HepG2 (cell line): ENCODE data around the gene PGAP3. TPM values are rescaled to one million over a fixed set of nuclear protein-coding genes. Genes with fewer than 3 reads are reported as not detected.
A peak's percentile ranks its signal among the peaks of the same experiment; 100 is the strongest.

Experiments used
- ARNTL ChIP-seq: sonication (generic); formaldehyde crosslinking; IDR thresholded peaks from 2 replicates; pipeline ENCODE4 v1.4.0; 2020; ENCODE audit warnings: mild to moderate bottlenecking, missing genetic modification reagents
- CENPX ChIP-seq: sonication (generic); formaldehyde crosslinking; IDR thresholded peaks from 2 replicates; pipeline ENCODE4 v1.9.0; 2021; ENCODE audit warnings: mild to moderate bottlenecking, missing genetic modification reagents, moderate library complexity
- EZH2 ChIP-seq: conservative IDR thresholded peaks from 2 replicates; pipeline ENCODE4 v1.6.1; 2012; ENCODE audit warnings: mild to moderate bottlenecking, low read depth, low read length, moderate library complexity
- FOSL1 ChIP-seq: sonication (generic); formaldehyde crosslinking; IDR thresholded peaks from 2 replicates; pipeline ENCODE4 v1.9.0; 2021; ENCODE audit warnings: missing genetic modification reagents, borderline replicate concordance
- KLF9 ChIP-seq: IDR thresholded peaks from 2 replicates; pipeline ENCODE4 v1.6.1; 2016; ENCODE audit warnings: low read depth
- KMT2B ChIP-seq: IDR thresholded peaks from 2 replicates; pipeline ENCODE4 v1.6.1; 2016; ENCODE audit warnings: missing genetic modification reagents, missing compliant biosample characterization
- RBAK ChIP-seq: sonication (generic); formaldehyde crosslinking; IDR thresholded peaks from 2 replicates; pipeline ENCODE4 v1.5.1; 2020; ENCODE audit warnings: mild to moderate bottlenecking, missing genetic modification reagents
- RFX5 ChIP-seq: IDR thresholded peaks from 2 replicates; pipeline ENCODE4 v1.6.1; 2011; ENCODE audit warnings: low read depth, low read length, improper control_type of control experiment
- YEATS2 ChIP-seq: sonication (generic); formaldehyde crosslinking; IDR thresholded peaks from 2 replicates; pipeline ENCODE4 v1.4.0; 2020; ENCODE audit warnings: missing genetic modification reagents, borderline replicate concordance
- ZNF589 ChIP-seq: sonication (generic); formaldehyde crosslinking; conservative IDR thresholded peaks from 2 replicates; pipeline ENCODE4 v1.8.0; 2022; ENCODE audit warnings: mild to moderate bottlenecking, moderate library complexity, missing genetic modification reagents
- polyA plus RNA-seq, 8 experiments: library from polyadenylated mRNA; depleted of rRNA in 3 of 8; stranded (reverse) in 7 of 8; unstranded in 1 of 8; fragments of >200 nt; fragmentation: Illumina TruSeq in 4 of 8; extraction: Trizol in 4 of 8; gene quantifications; 2 replicates each; pipeline versions ENCODE4 v1.2.1 to v1.2.3, GENCODE V29; 2011 to 2016; ENCODE audit warnings: low read depth in 4 of 8, missing spikeins in 1 of 8, mixed read lengths in 1 of 8; ENCODE audit not compliant: insufficient read depth in 1 of 8
- total RNA-seq, 5 experiments: library from RNA; depleted of rRNA; stranded (reverse); fragments of >200 nt; fragmentation: Illumina TruSeq; extraction: Trizol; gene quantifications; 2 replicates each; pipeline ENCODE4 v1.2.3, GENCODE V29; 2016; ENCODE audit warnings: low read depth in 1 of 5
- TF ChIP-seq, protein P1 (sequence below), 2 experiments: sonication (generic) in 1 of 2; formaldehyde crosslinking in 1 of 2; IDR thresholded peaks; 2 replicates each; pipeline versions ENCODE4 v1.6.1 to v1.9.0; 2014 to 2022; ENCODE audit warnings: antibody characterized with exemption in 1 of 2, borderline replicate concordance in 1 of 2, inconsistent platforms in 1 of 2, low read depth in 1 of 2, missing genetic modification reagents in 1 of 2
- TF ChIP-seq, protein P2 (sequence below): sonication (generic); formaldehyde crosslinking; IDR thresholded peaks from 2 replicates; pipeline ENCODE4 v1.8.1; 2023; ENCODE audit warnings: mild to moderate bottlenecking, missing genetic modification reagents
- TF ChIP-seq, protein P3 (sequence below): sonication (generic); formaldehyde crosslinking; IDR thresholded peaks from 2 replicates; pipeline ENCODE4 v1.4.0; 2020; ENCODE audit warnings: missing genetic modification reagents
- TF ChIP-seq, protein P4 (sequence below): sonication (generic); formaldehyde crosslinking; IDR thresholded peaks from 2 replicates; pipeline ENCODE4 v1.5.0; 2020; ENCODE audit warnings: missing genetic modification reagents
- TF ChIP-seq, protein P5 (sequence below): sonication (generic); formaldehyde crosslinking; IDR thresholded peaks from 2 replicates; pipeline ENCODE4 v1.5.1; 2020; ENCODE audit warnings: missing genetic modification reagents, mild to moderate bottlenecking, borderline replicate concordance

Gene PGAP3
- total and polyA plus RNA-seq, 2 of the 13 experiments (the other 11 are each of a cell fraction or from before 2014, with no cell fraction given): 11.9 to 14.6 TPM

DNA sequence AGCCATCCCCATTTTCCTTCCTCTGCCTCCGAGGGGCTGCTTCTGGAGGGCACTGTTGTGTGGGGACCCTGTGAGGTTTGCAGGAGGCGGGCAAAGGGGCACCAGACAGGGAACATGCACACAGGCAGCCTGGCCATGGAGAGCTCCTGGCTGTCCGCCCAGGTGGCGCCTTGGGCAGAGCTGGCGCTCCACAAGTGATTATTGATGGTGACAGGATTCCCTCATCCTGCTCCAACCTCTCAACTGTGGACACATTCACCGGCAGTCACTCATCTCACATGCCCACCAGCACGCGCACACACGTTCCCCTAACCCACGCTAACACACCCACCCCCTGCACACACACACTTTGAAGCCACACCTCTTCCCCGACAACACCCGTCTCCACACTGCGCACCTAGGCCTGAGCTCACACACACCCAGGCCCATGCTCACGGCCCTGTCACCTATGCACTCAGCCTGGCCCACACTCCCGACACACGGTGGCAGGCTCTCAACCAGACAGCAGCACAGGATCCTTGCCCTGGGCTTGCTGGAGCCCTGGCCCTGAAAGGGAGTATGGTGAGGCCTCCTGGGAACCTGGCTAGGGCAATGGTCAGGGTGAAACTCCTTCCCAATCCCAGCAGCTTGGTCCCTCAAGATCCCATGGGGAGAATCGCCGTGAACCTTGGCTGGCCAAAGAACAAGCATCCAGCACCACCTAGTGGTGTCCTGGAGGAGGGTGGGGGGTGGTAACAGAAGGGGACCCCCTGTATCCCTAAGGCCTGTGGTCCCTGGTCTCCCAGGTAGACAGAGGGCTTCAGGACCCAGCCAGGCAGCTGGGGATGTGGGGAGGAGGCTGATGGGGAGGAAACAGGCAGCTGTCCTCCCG is 16.0 kb downstream of the PGAP3 start (continued):
- TF ChIP-seq, protein P1, sequence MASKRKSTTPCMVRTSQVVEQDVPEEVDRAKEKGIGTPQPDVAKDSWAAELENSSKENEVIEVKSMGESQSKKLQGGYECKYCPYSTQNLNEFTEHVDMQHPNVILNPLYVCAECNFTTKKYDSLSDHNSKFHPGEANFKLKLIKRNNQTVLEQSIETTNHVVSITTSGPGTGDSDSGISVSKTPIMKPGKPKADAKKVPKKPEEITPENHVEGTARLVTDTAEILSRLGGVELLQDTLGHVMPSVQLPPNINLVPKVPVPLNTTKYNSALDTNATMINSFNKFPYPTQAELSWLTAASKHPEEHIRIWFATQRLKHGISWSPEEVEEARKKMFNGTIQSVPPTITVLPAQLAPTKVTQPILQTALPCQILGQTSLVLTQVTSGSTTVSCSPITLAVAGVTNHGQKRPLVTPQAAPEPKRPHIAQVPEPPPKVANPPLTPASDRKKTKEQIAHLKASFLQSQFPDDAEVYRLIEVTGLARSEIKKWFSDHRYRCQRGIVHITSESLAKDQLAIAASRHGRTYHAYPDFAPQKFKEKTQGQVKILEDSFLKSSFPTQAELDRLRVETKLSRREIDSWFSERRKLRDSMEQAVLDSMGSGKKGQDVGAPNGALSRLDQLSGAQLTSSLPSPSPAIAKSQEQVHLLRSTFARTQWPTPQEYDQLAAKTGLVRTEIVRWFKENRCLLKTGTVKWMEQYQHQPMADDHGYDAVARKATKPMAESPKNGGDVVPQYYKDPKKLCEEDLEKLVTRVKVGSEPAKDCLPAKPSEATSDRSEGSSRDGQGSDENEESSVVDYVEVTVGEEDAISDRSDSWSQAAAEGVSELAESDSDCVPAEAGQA (IDR thresholded peaks at IDR 0.05; ENCODE audit: low read depth): no peak
- TF ChIP-seq, protein P1 (CRISPR knock-in tag; IDR thresholded peaks at IDR 0.05; ENCODE audit: borderline replicate concordance): no peak
- TF ChIP-seq ZNF589 (CRISPR knock-in tag): 0 out of 2 replicates have a peak, but pooled peaks have one; percentile 25
- no peak for TF ChIP-seq EZH2
- TF ChIP-seq, protein P2, sequence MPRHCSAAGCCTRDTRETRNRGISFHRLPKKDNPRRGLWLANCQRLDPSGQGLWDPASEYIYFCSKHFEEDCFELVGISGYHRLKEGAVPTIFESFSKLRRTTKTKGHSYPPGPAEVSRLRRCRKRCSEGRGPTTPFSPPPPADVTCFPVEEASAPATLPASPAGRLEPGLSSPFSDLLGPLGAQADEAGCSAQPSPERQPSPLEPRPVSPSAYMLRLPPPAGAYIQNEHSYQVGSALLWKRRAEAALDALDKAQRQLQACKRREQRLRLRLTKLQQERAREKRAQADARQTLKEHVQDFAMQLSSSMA (CRISPR knock-in tag): no peak
- TF ChIP-seq ARNTL (CRISPR knock-in tag): 0 out of 2 replicates have a peak, but pooled peaks have one; percentile 33
- TF ChIP-seq RBAK: no peak
- TF ChIP-seq KMT2B (CRISPR knock-in tag): no peak
- TF ChIP-seq, protein P3, sequence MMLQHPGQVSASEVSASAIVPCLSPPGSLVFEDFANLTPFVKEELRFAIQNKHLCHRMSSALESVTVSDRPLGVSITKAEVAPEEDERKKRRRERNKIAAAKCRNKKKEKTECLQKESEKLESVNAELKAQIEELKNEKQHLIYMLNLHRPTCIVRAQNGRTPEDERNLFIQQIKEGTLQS (CRISPR knock-in tag): no peak
- no peak for TF ChIP-seq FOSL1
- TF ChIP-seq KLF9: no peak
- TF ChIP-seq, protein P4, sequence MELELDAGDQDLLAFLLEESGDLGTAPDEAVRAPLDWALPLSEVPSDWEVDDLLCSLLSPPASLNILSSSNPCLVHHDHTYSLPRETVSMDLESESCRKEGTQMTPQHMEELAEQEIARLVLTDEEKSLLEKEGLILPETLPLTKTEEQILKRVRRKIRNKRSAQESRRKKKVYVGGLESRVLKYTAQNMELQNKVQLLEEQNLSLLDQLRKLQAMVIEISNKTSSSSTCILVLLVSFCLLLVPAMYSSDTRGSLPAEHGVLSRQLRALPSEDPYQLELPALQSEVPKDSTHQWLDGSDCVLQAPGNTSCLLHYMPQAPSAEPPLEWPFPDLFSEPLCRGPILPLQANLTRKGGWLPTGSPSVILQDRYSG (CRISPR knock-in tag): no peak
- no peak; the same call in 1 of the 2 replicates for TF ChIP-seq YEATS2
- no peak for TF ChIP-seq CENPX
- TF ChIP-seq RFX5: no peak
- TF ChIP-seq, protein P5, sequence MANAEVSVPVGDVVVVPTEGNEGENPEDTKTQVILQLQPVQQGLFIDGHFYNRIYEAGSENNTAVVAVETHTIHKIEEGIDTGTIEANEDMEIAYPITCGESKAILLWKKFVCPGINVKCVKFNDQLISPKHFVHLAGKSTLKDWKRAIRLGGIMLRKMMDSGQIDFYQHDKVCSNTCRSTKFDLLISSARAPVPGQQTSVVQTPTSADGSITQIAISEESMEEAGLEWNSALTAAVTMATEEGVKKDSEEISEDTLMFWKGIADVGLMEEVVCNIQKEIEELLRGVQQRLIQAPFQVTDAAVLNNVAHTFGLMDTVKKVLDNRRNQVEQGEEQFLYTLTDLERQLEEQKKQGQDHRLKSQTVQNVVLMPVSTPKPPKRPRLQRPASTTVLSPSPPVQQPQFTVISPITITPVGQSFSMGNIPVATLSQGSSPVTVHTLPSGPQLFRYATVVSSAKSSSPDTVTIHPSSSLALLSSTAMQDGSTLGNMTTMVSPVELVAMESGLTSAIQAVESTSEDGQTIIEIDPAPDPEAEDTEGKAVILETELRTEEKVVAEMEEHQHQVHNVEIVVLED: 0 out of 2 replicates have a peak, but pooled peaks have one; percentile 41
